Amniotic stem cell (primary cell): ENCODE measurements around the gene SEMA3B.
A peak's percentile ranks its signal among the peaks of the same experiment; 100 is the strongest.

Source experiments
- DNase-seq: peaks from one replicate; lab custom pipeline; 2025; lab: John Stamatoyannopoulos, UW

Gene SEMA3B

DNA sequence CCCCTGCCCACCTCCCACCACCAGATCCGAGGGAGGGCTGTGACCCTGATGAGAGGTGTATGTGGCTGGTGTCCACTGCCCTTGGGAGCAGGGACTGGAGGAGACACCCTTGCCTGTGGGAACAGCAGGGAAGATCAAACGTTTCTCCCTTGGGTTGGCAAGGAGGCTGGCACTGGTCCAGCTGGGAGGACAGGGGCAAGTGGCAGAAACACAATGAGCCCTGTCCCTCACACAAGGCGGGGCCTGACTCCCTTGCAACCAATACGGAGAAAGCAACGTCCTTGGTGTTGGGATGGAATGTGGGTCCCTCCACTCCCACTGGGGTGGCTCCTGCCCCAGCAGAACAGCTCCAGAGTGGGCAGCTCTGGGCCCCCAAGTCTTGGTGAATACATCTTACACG lies 48.4 kb downstream of the SEMA3B start:
- DNase-seq, result no peak

DNA sequence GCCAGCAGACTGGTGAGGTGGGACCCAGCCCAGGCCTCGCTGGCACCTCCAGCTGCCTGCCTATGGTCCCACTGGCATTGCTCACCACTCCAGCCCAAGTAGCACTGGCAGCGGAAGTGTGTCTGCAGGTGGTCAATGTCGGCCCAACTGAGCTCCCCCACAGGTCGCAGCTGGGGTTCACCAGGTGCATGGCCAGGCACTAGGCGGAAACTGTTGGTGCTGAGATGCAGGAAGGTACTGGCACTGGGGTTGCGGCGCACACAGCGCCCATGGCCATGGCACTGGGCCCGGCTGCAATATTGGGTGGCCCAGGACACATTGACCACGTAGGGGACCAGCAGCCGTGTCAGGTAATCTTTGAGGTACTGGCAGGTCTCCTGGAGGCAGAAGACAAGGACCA lies 49.2 kb downstream of the SEMA3B start:
- DNase-seq, result no peak

DNA sequence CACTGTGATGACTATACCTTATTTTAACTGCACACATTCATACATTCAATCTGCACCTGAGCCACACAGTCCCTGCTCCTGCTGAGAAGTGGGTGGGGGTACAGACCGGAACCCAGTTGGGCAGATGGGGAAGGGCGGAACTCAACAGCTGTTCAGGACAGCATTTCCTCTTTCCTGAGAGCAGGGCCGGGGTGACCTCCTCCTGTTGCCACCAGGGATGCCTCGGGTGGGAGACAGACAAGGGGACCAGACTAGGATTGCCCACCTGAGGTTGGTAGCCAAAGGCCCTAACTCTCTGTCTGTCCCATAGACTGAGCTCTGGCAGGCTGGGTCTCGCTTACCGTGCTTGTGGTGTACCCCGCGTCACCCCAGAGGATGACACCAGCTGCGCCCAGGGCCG lies 49.7 kb downstream of the SEMA3B start:
- no peak for DNase-seq

DNA sequence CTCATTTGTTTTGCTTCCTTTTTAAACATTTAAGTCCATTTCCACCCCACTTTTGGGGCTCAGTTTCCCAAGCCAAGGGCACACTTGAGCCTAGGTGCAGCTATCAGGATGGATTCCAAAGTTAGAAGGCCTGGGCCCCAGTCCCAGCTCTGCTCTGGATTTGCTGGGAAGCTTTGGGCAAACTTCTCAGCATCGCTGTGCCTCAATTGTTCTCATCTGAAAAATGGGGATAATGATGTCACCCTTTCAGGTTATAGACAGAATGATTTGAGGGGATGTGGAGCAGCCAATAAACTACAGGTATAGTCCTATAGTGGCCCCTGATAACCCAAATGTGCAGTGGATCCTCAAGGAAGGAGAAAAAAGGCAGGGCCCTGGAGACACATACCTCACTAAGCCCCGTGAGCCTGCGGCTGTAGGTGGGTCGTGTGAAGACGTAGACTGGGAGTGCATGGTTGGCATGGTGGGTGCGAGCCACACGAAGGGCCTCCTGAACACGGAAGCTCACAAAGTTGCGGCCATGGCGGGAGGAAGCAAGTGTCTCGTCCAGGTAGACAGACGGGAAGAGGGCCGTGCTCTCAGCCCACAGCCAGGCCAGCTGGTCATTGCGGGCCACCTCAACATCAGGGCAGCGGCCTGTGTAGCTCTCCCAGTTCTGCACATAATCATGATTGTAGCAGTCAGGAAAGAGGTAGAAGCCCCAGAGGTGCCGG lies 50.4 kb downstream of the SEMA3B start:
- no peak for DNase-seq

DNA sequence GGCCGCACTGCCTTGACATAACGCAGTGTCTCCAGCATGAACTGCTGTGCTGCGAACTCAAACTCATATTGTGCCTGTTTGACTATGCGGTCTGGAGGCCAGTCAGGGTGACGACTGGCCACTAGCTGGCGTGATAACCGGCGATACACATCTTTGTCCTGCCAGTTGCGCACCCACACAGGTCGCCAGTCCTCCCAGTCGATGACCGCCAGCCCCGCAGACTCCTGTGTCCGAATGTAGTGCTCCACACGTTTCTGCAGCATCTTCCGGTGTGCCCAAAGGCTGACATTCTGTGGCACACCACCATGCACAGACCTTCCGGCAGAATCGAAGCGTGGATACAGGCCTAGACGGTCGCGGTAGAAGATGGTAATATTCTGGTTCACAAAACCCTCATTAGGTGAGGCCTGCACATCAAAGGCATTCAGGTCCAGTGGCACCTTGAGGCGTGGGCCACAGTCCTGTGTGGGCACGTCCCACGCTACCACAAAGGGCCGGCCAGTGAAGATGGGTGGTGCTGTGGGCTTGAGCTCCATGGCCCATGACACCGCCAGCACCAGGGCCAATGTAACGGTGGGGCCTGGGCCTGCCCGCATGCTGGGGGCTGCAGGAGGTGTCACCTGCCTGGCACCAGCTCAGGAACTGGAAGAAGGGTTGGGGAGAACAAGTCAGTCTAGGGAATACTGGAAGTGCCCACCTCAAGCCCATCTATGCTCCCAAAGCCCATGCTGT lies 51.1 kb downstream of the SEMA3B start:
- DNase-seq, result no peak

DNA sequence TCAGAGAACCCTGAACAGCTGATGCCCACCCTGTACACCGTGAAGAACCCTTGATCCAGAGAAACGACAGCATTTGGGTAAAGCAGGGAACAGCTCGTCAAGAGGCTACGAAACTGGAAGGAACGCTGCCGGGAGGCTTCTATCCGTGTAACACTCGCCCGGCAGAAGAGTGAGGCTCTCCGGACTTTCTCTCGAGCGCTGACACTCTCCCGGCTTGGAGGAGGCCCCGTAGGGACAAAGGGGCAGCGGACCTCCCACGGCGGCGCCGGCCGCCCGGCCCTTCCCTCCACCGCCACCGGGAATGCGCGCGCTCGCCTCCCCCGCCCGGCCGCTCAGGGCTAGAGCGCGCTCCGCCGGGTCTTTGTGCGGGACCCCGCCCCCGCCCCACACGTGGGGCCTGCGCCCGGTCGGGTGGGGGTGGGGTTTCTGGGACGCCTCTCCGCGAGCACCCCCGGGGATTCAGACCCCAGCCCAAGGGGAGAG lies 51.9 kb downstream of the SEMA3B start:
- DNase-seq, result peak; percentile 14

DNA sequence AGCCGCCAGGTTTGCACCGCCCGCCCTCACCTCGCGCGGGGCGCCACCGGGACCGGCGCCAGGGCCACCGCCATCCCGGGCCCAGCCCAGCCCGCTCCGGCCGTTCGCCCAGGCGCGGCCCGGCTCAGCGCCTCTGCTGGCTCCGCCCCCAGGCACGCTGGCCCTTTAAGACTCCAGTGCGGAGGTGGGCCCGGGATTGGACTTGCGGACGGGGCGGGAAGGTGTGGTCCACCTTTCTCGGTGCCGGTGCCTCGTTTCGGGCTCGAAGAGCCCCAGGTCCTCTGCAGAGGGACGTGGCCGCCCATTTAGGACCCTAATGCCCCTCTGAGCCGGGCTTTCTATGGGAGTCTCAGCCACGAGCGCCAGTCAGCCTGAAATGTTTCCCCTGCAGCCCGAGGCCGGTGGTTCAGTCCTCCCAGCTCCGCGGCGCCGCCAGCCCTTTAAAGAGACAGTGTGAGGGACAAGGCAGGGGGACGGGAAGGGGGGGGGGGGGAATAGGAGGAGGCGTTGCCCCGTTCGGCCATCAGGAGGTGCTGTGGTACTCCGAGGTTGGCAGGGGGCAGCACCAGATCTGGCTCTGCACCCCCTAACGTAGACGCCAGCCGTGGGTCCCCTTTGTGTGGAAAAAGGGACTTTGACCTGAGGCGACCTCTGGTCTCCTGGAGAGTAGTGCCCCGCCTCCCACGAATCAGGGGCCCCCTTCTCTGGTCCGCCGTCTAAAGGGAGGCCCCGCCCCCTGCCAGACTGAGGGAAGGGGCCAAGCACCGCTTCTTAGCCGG lies 52.6 kb downstream of the SEMA3B start:
- peak; percentile 81 for DNase-seq

DNA sequence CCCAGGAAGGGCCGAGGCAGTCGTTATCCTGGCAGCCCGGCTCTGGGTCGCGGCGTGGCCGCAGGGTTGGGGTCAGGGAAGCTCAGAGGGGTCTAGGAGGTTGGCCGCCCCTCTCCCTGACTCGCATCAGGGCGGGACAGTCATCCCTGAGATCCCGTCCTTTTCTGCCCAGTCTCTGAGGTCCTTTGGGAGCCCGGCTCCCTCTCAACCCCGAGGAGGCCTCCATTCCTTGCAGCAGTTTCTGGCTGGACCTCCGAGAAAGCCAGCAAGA lies 53.1 kb downstream of the SEMA3B start:
- DNase-seq, result no peak

DNA sequence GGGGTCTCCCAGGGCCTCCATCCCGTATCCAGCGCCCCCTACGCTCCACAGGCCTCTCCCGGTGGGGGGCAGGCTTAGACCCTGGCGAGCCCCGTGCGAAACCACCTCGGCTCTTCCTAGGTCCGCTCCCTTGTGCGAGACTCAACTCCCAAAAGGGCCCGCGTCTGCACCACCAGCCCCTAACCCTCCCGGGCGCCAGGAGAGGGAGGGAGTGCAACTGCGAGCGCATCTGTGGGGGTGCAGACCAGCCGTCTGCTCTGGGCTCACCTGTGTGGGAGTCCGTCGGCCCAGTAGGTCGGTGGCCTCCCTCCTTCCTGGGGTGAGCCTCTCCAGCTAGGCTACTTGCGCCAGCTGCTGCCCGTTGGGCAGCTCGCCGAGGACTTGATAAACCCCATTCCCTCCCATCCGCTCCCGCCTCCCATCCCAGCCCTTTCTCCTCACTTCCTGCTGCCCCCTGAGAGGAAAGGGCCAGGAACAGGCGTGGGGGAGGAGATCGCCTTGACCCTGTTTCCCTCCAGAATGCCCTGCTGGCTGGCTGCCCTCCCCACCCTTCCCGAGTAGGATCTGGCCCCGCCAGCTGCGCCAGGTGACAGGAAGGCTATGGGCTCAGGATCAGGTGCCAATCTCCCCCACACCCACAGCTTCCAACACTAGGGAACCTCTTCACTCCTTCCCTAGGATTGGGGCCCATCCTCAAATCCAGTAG lies 53.6 kb downstream of the SEMA3B start, which contains the start of gene HYAL2:
Gene HYAL2 (minus strand): TSS at position 360 of the 706 bp plus-strand sequence. CDS start 2,256 bp downstream, outside the sequence.
- DNase-seq, result no peak

DNA sequence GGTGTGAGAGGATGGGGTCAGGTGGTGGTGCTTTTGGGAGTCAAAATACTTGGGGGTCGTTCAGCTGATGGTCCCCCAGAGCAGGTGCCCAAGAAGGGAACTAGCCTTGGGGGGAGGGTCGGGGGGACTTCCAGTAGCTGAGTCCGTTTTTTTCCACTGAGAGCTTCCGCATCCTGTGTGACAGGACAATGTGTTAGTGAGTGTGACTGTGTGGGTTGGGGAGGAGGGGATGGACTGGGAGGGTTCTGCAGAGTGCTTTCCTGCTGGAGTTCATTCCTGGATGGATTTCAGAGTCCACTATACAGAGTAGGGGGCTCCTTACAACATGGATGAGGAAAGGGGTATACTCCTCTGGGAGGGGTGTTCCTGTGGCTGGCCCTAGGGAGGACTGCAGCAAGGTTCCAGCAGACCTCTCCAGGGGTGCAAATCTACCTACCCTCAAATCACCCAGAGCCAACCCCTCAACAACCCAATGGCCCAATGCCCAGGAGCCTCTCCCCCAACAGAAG lies 54.2 kb downstream of the SEMA3B start:
- no peak for DNase-seq

DNA sequence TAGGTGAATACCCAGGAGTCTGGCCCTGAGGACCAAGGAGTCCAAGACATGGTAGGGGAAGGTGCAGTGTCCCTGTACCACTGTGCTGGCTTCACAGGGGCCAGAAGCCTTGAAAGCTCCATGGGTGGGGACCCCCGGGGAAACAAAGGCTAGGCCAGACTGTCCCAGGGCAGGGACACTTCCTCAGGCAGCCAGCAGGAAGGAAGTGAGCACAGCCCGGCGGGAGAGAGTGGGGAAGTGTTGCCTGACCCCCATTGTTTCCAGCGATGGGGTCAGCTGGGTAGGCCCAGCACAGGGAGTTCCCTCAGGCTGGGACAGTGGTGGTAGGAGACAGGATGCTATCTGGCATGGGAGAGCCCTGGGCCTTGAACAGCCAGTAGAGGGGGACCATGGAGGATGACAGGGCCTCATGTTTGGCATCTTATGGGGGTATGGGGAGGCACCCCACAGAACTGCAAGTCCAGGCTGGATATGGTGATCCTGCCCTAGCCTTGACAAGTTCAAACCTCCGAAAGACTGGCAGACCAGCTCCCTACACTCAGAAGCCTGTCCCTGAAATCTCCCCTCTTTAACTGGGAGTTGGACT lies 54.8 kb downstream of the SEMA3B start:
- DNase-seq, result no peak

DNA sequence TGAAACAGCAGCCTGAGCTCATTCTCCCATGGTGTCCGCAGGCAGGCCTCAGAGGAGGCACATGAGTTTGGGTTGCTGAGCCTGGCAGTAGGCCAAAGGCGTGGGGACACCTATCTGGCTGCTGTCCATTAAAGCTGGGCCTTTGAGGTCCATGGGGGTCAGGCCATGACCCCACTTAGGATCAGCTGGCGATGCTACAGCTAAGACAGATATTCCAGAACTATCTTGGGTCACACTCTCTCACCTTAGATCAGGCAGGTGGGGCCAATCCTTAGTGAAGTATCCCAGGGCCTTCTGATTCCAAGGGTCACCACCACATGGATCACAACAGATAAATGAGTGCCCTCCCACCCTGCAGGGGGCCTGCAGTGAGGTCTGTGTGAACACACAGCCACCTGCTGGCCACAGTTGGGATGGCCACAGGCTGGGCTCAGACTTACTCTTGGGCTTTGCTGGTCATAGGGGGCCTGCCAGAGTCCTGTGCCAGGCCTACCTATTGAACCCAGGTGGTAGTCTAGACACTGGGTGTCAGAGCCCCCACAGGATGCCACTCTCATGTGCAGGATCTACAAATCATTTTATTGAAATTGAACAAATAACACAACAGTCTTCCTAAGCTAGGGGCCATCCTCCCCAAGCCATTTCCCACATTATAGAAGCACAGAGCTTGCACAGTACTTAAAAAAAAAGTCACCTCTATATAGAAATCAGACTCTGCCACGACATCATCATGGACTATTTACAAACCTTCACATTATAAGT lies 55.6 kb downstream of the SEMA3B start:
- peak; percentile 37 for DNase-seq

DNA sequence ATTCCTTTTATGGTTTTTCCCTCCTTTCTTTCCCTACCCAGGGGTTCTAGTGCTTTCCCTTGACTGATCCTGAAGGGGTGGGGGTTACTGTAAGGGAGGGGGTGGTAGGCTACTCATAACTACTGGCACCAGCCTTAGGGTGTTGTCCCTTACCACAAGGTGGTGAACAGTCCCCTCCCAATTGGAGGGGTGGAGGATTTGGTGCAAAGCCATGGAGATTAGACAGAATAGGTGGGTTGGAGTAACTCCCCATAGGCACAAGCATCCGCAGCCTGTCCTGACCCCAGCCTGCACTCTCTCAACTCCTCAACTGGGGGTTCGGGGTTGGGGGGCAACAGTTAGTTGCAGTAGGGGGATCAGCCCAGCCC lies 56.1 kb downstream of the SEMA3B start:
- DNase-seq, result no peak

DNA sequence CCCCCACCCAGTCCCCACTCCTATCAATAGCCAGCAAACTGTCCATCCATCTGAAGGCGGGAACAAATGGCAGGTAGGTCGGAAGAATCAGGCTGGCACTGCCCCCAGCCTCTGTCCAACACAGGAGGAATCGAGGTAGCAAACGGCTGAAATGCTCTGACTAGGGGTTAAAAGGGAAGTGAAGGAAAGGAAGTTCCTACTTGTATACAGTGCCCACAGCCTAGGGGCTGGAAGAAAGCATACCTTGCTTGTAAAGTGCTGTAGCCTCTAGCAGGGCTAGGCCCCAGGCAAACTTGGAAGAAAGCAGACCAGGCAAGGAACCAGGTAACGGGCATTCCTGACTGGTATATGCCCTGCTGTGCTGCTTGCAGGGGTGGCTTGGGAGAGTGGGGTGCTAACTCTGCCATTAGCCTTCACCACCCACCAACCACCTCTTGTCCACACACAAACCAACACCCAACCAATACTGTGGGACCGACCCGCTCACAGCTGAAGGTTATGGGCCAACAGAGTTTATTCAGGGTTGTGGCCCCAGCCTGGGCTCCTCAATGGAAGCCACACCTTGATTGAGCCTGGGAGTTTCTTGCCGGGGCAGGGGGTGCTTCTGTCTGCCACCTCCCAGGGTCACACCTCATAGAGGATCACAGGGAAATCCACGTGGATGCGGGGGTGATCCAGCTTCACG lies 56.7 kb downstream of the SEMA3B start:
- no peak for DNase-seq

DNA sequence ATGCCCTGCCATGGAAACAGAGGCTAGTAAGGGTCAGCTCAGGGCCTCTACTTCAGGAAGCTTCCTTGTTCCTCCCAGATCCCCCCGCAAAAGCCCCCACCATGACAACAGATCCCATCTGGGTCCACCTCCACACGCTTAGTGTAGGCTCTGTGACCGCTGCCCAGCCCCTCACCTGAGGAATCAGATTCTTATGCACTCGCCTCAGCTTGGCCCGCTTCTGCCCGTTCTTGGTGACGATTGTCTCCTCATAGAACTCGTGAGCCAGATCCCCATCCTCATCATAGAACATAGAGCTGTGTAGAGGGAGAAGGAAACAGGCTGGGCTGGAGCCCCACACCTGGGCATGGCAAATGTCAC lies 57.2 kb downstream of the SEMA3B start:
- no peak for DNase-seq

DNA sequence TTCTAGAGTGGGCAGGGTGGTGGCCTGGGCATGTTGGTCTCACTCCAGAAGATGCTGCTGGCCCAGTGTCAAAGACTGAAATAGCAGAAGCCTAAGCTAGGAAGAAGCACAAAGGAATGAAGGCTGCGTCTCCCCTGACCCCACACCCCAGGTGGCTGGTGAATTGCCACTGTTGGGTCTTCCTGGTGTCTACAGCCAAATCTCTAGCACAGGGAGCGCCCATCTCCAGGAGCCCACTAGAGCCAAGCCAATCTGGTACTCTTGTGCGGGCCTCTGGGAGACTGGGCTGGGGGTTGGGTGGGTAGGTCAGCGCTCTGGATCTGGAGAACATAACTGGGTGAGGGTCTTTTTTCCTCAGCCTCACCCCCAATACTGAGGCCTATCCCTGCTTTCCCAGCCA lies 58.2 kb downstream of the SEMA3B start:
- no peak for DNase-seq
